DOHH2 (cell line): ENCODE data around the gene RNU1-3.
"Not testable (repeated sequence)": the region's sequence is repeated elsewhere in the genome, so short reads cannot be mapped to it uniquely, and the experiment has no call there.

Source experiments
- CTCF ChIP-seq: fragments of 200-600 bp; sonication (generic); IDR thresholded peaks from one replicate; pipeline ENCODE4 v1.5.1; 2014; ENCODE audit warnings: antibody characterized with exemption, mild to moderate bottlenecking, low read depth, low read length; ENCODE audit not compliant: poor library complexity, severe bottlenecking
- EZH2phosphoT487 ChIP-seq: fragments of 200-600 bp; sonication (generic); IDR thresholded peaks from 2 replicates; pipeline ENCODE4 v1.6.1; 2017; ENCODE audit warnings: borderline replicate concordance, mild to moderate bottlenecking, antibody characterized with exemption, low read length, moderate library complexity, mixed read lengths

GRCh38 chr1:16623812-16624719 lies 42.7 kb downstream of the RNU1-3 start:
- TF ChIP-seq CTCF, EZH2phosphoT487: not testable (repeated sequence)
